ENCODE results near the gene PHF19. TPM values are rescaled to one million over a fixed set of nuclear protein-coding genes. Genes with fewer than 3 reads are reported as not detected.

PHF19 gene
- total and polyA plus RNA-seq, 10 of the 15 experiments (the other 5 are each of a cell fraction or from before 2014, with no cell fraction given) = 26.0 to 133 (median 87.7) TPM

- TF ChIP-seq, protein P1, sequence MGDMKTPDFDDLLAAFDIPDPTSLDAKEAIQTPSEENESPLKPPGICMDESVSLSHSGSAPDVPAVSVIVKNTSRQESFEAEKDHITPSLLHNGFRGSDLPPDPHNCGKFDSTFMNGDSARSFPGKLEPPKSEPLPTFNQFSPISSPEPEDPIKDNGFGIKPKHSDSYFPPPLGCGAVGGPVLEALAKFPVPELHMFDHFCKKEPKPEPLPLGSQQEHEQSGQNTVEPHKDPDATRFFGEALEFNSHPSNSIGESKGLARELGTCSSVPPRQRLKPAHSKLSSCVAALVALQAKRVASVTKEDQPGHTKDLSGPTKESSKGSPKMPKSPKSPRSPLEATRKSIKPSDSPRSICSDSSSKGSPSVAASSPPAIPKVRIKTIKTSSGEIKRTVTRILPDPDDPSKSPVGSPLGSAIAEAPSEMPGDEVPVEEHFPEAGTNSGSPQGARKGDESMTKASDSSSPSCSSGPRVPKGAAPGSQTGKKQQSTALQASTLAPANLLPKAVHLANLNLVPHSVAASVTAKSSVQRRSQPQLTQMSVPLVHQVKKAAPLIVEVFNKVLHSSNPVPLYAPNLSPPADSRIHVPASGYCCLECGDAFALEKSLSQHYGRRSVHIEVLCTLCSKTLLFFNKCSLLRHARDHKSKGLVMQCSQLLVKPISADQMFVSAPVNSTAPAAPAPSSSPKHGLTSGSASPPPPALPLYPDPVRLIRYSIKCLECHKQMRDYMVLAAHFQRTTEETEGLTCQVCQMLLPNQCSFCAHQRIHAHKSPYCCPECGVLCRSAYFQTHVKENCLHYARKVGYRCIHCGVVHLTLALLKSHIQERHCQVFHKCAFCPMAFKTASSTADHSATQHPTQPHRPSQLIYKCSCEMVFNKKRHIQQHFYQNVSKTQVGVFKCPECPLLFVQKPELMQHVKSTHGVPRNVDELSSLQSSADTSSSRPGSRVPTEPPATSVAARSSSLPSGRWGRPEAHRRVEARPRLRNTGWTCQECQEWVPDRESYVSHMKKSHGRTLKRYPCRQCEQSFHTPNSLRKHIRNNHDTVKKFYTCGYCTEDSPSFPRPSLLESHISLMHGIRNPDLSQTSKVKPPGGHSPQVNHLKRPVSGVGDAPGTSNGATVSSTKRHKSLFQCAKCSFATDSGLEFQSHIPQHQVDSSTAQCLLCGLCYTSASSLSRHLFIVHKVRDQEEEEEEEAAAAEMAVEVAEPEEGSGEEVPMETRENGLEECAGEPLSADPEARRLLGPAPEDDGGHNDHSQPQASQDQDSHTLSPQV (IDR thresholded peaks at IDR 0.05) = no peak
- TF ChIP-seq, protein P2, sequence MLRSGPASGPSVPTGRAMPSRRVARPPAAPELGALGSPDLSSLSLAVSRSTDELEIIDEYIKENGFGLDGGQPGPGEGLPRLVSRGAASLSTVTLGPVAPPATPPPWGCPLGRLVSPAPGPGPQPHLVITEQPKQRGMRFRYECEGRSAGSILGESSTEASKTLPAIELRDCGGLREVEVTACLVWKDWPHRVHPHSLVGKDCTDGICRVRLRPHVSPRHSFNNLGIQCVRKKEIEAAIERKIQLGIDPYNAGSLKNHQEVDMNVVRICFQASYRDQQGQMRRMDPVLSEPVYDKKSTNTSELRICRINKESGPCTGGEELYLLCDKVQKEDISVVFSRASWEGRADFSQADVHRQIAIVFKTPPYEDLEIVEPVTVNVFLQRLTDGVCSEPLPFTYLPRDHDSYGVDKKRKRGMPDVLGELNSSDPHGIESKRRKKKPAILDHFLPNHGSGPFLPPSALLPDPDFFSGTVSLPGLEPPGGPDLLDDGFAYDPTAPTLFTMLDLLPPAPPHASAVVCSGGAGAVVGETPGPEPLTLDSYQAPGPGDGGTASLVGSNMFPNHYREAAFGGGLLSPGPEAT (IDR thresholded peaks at IDR 0.05; ENCODE audit: low read depth) = peak; percentile 91
- TF ChIP-seq MYC (IDR thresholded peaks at IDR 0.05; ENCODE audit: insufficient read depth, insufficient read length, insufficient replicate concordance, low read length, severe bottlenecking) = no peak
- TF ChIP-seq BCL11A (IDR thresholded peaks at IDR 0.05; ENCODE audit: low read depth, low read length) = peak; percentile 74
- TF ChIP-seq CTCF (IDR thresholded peaks at IDR 0.05 in 2 of 3, conservative IDR thresholded peaks at IDR 0.05 in 1 of 3; ENCODE audit: control insufficient read depth in 2 of 3, extremely low read depth in 1 of 3, insufficient read depth in 1 of 3, low read depth in 3 of 3, low read length in 3 of 3) = no peak
- TF ChIP-seq SMAD5 (IDR thresholded peaks at IDR 0.05; ENCODE audit: low read depth) = no peak
- 0 out of 2 replicates have a peak, but pooled peaks have one; percentile 31 for TF ChIP-seq CHD2 (IDR thresholded peaks at IDR 0.05; ENCODE audit: borderline replicate concordance, low read depth, low read length)
- 0 out of 2 replicates have a peak, but pooled peaks have one; percentile 45 for TF ChIP-seq GATAD2B (conservative IDR thresholded peaks at IDR 0.05; ENCODE audit: low read depth)
- no peak for TF ChIP-seq GABPA (IDR thresholded peaks at IDR 0.05; ENCODE audit: low read depth)
- TF ChIP-seq EGR1 (IDR thresholded peaks at IDR 0.05; ENCODE audit: borderline replicate concordance in 1 of 2, low read depth in 2 of 2, low read length in 2 of 2) = no peak
- TF ChIP-seq, protein P3, sequence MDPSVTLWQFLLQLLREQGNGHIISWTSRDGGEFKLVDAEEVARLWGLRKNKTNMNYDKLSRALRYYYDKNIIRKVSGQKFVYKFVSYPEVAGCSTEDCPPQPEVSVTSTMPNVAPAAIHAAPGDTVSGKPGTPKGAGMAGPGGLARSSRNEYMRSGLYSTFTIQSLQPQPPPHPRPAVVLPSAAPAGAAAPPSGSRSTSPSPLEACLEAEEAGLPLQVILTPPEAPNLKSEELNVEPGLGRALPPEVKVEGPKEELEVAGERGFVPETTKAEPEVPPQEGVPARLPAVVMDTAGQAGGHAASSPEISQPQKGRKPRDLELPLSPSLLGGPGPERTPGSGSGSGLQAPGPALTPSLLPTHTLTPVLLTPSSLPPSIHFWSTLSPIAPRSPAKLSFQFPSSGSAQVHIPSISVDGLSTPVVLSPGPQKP (IDR thresholded peaks at IDR 0.05; ENCODE audit: low read depth, low read length) = no peak
- peak; percentile 56; the same call in 1 of the 2 replicates for TF ChIP-seq BACH1 (IDR thresholded peaks at IDR 0.05; ENCODE audit: borderline replicate concordance)
- TF ChIP-seq MTA3 (IDR thresholded peaks at IDR 0.05; ENCODE audit: borderline replicate concordance, low read length) = no peak
- TF ChIP-seq ZSCAN29 (IDR thresholded peaks at IDR 0.05) = no peak
- TF ChIP-seq TCF7 (IDR thresholded peaks at IDR 0.05; ENCODE audit: borderline replicate concordance) = no peak
- TF ChIP-seq PBX3 (IDR thresholded peaks at IDR 0.05; ENCODE audit: insufficient replicate concordance, low read depth, low read length) = no peak
- no peak for TF ChIP-seq SREBF1 (IDR thresholded peaks at IDR 0.05; ENCODE audit: low read length)
- TF ChIP-seq MTA2 (IDR thresholded peaks at IDR 0.05; ENCODE audit: low read depth) = peak; percentile 60
- no peak for TF ChIP-seq KAT2A (conservative IDR thresholded peaks at IDR 0.05; ENCODE audit: control insufficient read depth, low read depth, low read length)
- TF ChIP-seq SREBF2 (IDR thresholded peaks at IDR 0.05; ENCODE audit: low read length) = no peak
- TF ChIP-seq JUNB (IDR thresholded peaks at IDR 0.05) = no peak
- no peak for TF ChIP-seq RAD21 (IDR thresholded peaks at IDR 0.05; ENCODE audit: insufficient read depth, low read depth, low read length)
Observed at GRCh38 chr9:120920806-120921178, 43.8 kb upstream of the PHF19 start (continued).

All from GM12878 (cell line).